ENCODE results near the gene TRIM33.

- TF ChIP-seq EP300 (IDR thresholded peaks at IDR 0.05) (no peak), POLR2A (IDR thresholded peaks at IDR 0.05) (no peak)
- TF ChIP-seq, protein P1, sequence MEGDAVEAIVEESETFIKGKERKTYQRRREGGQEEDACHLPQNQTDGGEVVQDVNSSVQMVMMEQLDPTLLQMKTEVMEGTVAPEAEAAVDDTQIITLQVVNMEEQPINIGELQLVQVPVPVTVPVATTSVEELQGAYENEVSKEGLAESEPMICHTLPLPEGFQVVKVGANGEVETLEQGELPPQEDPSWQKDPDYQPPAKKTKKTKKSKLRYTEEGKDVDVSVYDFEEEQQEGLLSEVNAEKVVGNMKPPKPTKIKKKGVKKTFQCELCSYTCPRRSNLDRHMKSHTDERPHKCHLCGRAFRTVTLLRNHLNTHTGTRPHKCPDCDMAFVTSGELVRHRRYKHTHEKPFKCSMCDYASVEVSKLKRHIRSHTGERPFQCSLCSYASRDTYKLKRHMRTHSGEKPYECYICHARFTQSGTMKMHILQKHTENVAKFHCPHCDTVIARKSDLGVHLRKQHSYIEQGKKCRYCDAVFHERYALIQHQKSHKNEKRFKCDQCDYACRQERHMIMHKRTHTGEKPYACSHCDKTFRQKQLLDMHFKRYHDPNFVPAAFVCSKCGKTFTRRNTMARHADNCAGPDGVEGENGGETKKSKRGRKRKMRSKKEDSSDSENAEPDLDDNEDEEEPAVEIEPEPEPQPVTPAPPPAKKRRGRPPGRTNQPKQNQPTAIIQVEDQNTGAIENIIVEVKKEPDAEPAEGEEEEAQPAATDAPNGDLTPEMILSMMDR (IDR thresholded peaks at IDR 0.05): no peak
Observed at GRCh38 chr1:114472408-114472807, 38.6 kb downstream of the TRIM33 start.

All from gastroesophageal sphincter (tissue), 3 donors.